Chondrocyte (in vitro differentiated cells): Measurements from ENCODE around the gene MTHFD2. TPM values are rescaled to one million over a fixed set of nuclear protein-coding genes. Genes with fewer than 3 reads are reported as not detected.

Experiments used
- DNase-seq: peaks from one replicate; pipeline ENCODE4 v3.0.0; 2021; ENCODE audit warnings: mixed read lengths, low spot score
- H3K27ac Mint-ChIP-seq: one replicate; pipeline ENCODE4 v1.8.0; 2021; ENCODE audit warnings: mild to moderate bottlenecking, moderate library complexity, mixed read lengths; ENCODE audit not compliant: unreplicated experiment
- H3K27me3 Mint-ChIP-seq: 2 replicates; pipeline ENCODE4 v1.8.0; 2021; ENCODE audit warnings: low read depth, mixed read lengths
- H3K36me3 Mint-ChIP-seq: 2 replicates; pipeline ENCODE4 v1.8.0; 2021; ENCODE audit warnings: low read depth, mixed read lengths
- H3K4me1 Mint-ChIP-seq: 2 replicates; pipeline ENCODE4 v1.8.0; 2021; ENCODE audit warnings: low read depth, mild to moderate bottlenecking, mixed read lengths
- H3K4me3 Mint-ChIP-seq: one replicate; pipeline ENCODE4 v1.8.0; 2021; ENCODE audit warnings: mild to moderate bottlenecking, moderate library complexity, mixed read lengths; ENCODE audit not compliant: unreplicated experiment
- H3K9me3 Mint-ChIP-seq: 2 replicates; pipeline ENCODE4 v1.8.0; 2021; ENCODE audit warnings: low read depth, mixed read lengths
- total RNA-seq: library from RNA; stranded (reverse); gene quantifications from 3 replicates; pipeline ENCODE4 v1.2.1, GENCODE V29; 2021
- TF ChIP-seq, protein P1 (sequence below): fragments of 200-600 bp; sonication (generic); IDR thresholded peaks from 2 replicates; pipeline ENCODE4 v1.5.0; 2021; ENCODE audit warnings: antibody characterized with exemption, mild to moderate bottlenecking, moderate library complexity

MTHFD2 gene
- total RNA-seq, 1 donor from 2014 or later = 363 TPM

- Mint-ChIP-seq H3K9me3 (no peaks in the 10 kb centered on the region), H3K36me3 (peaks cover 8% of the 10 kb centered on the region), H3K4me1 (peaks cover 41% of the 10 kb centered on the region), H3K27me3 (no peaks in the 10 kb centered on the region), H3K4me3 (peak overlapping the region; percentile 91), H3K27ac (peak overlapping the region; percentile 100)
- no peak for DNase-seq
- TF ChIP-seq, protein P1, sequence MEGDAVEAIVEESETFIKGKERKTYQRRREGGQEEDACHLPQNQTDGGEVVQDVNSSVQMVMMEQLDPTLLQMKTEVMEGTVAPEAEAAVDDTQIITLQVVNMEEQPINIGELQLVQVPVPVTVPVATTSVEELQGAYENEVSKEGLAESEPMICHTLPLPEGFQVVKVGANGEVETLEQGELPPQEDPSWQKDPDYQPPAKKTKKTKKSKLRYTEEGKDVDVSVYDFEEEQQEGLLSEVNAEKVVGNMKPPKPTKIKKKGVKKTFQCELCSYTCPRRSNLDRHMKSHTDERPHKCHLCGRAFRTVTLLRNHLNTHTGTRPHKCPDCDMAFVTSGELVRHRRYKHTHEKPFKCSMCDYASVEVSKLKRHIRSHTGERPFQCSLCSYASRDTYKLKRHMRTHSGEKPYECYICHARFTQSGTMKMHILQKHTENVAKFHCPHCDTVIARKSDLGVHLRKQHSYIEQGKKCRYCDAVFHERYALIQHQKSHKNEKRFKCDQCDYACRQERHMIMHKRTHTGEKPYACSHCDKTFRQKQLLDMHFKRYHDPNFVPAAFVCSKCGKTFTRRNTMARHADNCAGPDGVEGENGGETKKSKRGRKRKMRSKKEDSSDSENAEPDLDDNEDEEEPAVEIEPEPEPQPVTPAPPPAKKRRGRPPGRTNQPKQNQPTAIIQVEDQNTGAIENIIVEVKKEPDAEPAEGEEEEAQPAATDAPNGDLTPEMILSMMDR = no peak
These were observed 373 bp upstream of the MTHFD2 start for GRCh38 chr2:74198023-74198460.

GRCh38 chr2:74199275-74199701 lies 873 bp downstream of the MTHFD2 start:
- H3K36me3 Mint-ChIP-seq = peaks cover 11% of the 10 kb centered on the region
- no peak for DNase-seq
- peak overlapping the region; percentile 100 for H3K27ac Mint-ChIP-seq
- H3K4me1 Mint-ChIP-seq = peaks cover 51% of the 10 kb centered on the region
- no peaks in the 10 kb centered on the region for H3K9me3 Mint-ChIP-seq
- peak overlapping the region; percentile 91 for H3K4me3 Mint-ChIP-seq
- TF ChIP-seq, protein P1 = no peak
- H3K27me3 Mint-ChIP-seq = no peaks in the 10 kb centered on the region

GRCh38 chr2:74199871-74200305 lies 1.5 kb downstream of the MTHFD2 start:
- Mint-ChIP-seq H3K4me1 (peaks cover 57% of the 10 kb centered on the region), H3K27ac (peak overlapping the region; percentile 100), H3K27me3 (no peaks in the 10 kb centered on the region), H3K36me3 (peaks cover 15% of the 10 kb centered on the region), H3K9me3 (no peaks in the 10 kb centered on the region), H3K4me3 (peak overlapping the region; percentile 91)
- TF ChIP-seq, protein P1 = no peak
- no peak for DNase-seq

DNA sequence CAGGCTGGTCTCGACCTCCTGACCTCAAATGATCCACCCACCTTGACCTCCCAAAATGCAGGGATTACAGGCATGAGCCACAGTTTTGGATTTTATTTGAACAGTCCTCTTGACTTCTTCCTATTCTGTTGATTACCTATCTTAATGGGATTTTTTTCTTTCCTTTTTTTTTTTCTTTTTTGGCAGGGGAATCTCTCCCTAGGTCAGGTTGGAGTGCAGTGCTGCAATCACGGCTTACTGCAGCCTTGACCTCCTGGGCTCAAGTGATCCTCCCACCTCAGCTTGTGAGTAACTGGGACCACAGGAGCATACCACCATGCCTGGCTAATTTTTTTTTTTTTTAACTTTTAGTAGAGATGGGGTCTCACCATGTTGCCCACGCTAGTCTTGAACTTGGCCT lies 2.8 kb downstream of the MTHFD2 start:
- TF ChIP-seq, protein P1 = no peak
- Mint-ChIP-seq H3K4me3 (peak overlapping the region; percentile 91), H3K27ac (peak overlapping the region; percentile 100), H3K4me1 (peaks cover 70% of the 10 kb centered on the region), H3K27me3 (no peaks in the 10 kb centered on the region), H3K36me3 (peaks cover 15% of the 10 kb centered on the region), H3K9me3 (no peaks in the 10 kb centered on the region)
- no peak for DNase-seq

- DNase-seq = no peak
- Mint-ChIP-seq H3K4me3 (peak overlapping the region; percentile 91), H3K9me3 (no peaks in the 10 kb centered on the region), H3K27me3 (no peaks in the 10 kb centered on the region), H3K4me1 (peaks cover 74% of the 10 kb centered on the region), H3K27ac (peak overlapping the region; percentile 100), H3K36me3 (peaks cover 17% of the 10 kb centered on the region)
- TF ChIP-seq, protein P1 = no peak
These were observed 3.2 kb downstream of the MTHFD2 start for GRCh38 chr2:74201596-74201995.
